GM23338 (cell line): ENCODE measurements around the gene KAZN. TPM values are rescaled to one million over a fixed set of nuclear protein-coding genes. Genes with fewer than 3 reads are reported as not detected.

Source experiments
- ATAC-seq: fragments of 200-7000 bp; cut with Tn5 transposase; 3 replicates; pipeline ENCODE4 v1.9.1; 2020
- DNase-seq: peaks from one replicate; pipeline ENCODE4 v3.0.0-alpha.2; 2015; ENCODE audit warnings: low spot score
- H2AFZ ChIP-seq: fragments of 200-600 bp; sonication (generic); 2 replicates; pipeline ENCODE4 v1.8.0; 2016; ENCODE audit warnings: antibody characterized with exemption, mild to moderate bottlenecking, moderate library complexity
- H3F3A ChIP-seq: fragments of 200-600 bp; sonication (generic); replicated peaks from 2 replicates; pipeline ENCODE4 v1.8.0; 2017; ENCODE audit warnings: antibody characterized with exemption, mixed run types, low read depth
- H3K27ac ChIP-seq: fragments of 200-600 bp; sonication (generic); 2 replicates; pipeline ENCODE4 v1.6.1; 2016; ENCODE audit warnings: low read depth
- H3K27me3 ChIP-seq: fragments of 200-600 bp; sonication (generic); 2 replicates; pipeline ENCODE4 v1.8.0; 2016; ENCODE audit warnings: mild to moderate bottlenecking, mixed run types, moderate library complexity; ENCODE audit not compliant: insufficient read depth
- H3K36me3 ChIP-seq: fragments of 200-600 bp; sonication (generic); 2 replicates; pipeline ENCODE4 v1.8.0; 2016; ENCODE audit warnings: mild to moderate bottlenecking; ENCODE audit not compliant: insufficient read depth
- H3K4me1 ChIP-seq: fragments of 200-600 bp; sonication (generic); 2 replicates; pipeline ENCODE4 v1.8.0; 2016; ENCODE audit warnings: mild to moderate bottlenecking, moderate library complexity; ENCODE audit not compliant: insufficient read depth
- H3K4me2 ChIP-seq: fragments of 200-600 bp; sonication (generic); 2 replicates; pipeline ENCODE4 v1.7.1; 2017; ENCODE audit warnings: mixed run types
- H3K4me3 ChIP-seq: fragments of 200-600 bp; sonication (generic); 2 replicates; pipeline ENCODE4 v1.6.1; 2016; ENCODE audit warnings: mixed run types
- H3K79me2 ChIP-seq: fragments of 200-600 bp; sonication (generic); replicated peaks from 2 replicates; pipeline ENCODE4 v1.8.0; 2017; ENCODE audit warnings: mild to moderate bottlenecking; ENCODE audit not compliant: insufficient read depth
- H3K9me2 ChIP-seq: fragments of 200-600 bp; sonication (generic); 2 replicates; pipeline ENCODE4 v1.8.0; 2017; ENCODE audit not compliant: insufficient read depth
- H4K20me1 ChIP-seq: fragments of 200-600 bp; sonication (generic); replicated peaks from 2 replicates; pipeline ENCODE4 v1.8.0; 2017; ENCODE audit warnings: mild to moderate bottlenecking; ENCODE audit not compliant: insufficient read depth
- H3K27ac Mint-ChIP-seq: 2 replicates; pipeline ENCODE4 v1.8.0; 2020; ENCODE audit warnings: inconsistent platforms, mild to moderate bottlenecking, moderate library complexity, mixed read lengths
- H3K27me3 Mint-ChIP-seq: 3 replicates; pipeline ENCODE4 v1.8.0; 2022; ENCODE audit warnings: low read depth, mild to moderate bottlenecking, moderate library complexity, mixed read lengths, inconsistent platforms; ENCODE audit not compliant: insufficient read depth, poor library complexity
- H3K36me3 Mint-ChIP-seq: 3 replicates; pipeline ENCODE4 v1.8.0; 2021; ENCODE audit warnings: low read depth, mild to moderate bottlenecking, inconsistent platforms, moderate library complexity, mixed read lengths
- H3K4me1 Mint-ChIP-seq: 3 replicates; pipeline ENCODE4 v1.8.0; 2020; ENCODE audit warnings: mild to moderate bottlenecking, inconsistent platforms, mixed read lengths
- H3K4me3 Mint-ChIP-seq: 3 replicates; pipeline ENCODE4 v1.8.0; 2021; ENCODE audit warnings: moderate library complexity, mild to moderate bottlenecking, inconsistent platforms, mixed read lengths
- H3K9me3 Mint-ChIP-seq: 3 replicates; pipeline ENCODE4 v1.8.0; 2020; ENCODE audit warnings: moderate library complexity, mild to moderate bottlenecking, inconsistent platforms, mixed read lengths
- CTCF ChIP-seq, 2 experiments: fragments of 200-600 bp in 1 of 2; sonication (generic) in 1 of 2; conservative IDR thresholded peaks; 2 replicates each; pipeline versions ENCODE4 v1.5.1 to v1.6.1; 2016 to 2017; ENCODE audit warnings: antibody characterized with exemption in 2 of 2, low read depth in 2 of 2, mild to moderate bottlenecking in 2 of 2, moderate library complexity in 1 of 2
- EZH2 ChIP-seq: fragments of 200-600 bp; sonication (generic); IDR thresholded peaks from one replicate; pipeline ENCODE4 v1.8.0; 2017; ENCODE audit warnings: antibody characterized with exemption, mild to moderate bottlenecking, low read depth; ENCODE audit not compliant: unreplicated experiment
- EZH2phosphoT487 ChIP-seq: fragments of 200-600 bp; sonication (generic); IDR thresholded peaks from one replicate; pipeline ENCODE4 v1.8.1; 2018; ENCODE audit warnings: antibody characterized with exemption; ENCODE audit not compliant: unreplicated experiment
- JUNB ChIP-seq: IDR thresholded peaks from one replicate; pipeline ENCODE4 v1.6.1; 2016; ENCODE audit warnings: antibody characterized with exemption; ENCODE audit not compliant: unreplicated experiment
- POLR2AphosphoS5 ChIP-seq: IDR thresholded peaks from 2 replicates; pipeline ENCODE4 v1.6.1; 2016; ENCODE audit warnings: antibody characterized with exemption, low read depth
- REST ChIP-seq: IDR thresholded peaks from one replicate; pipeline ENCODE4 v1.6.1; 2018; ENCODE audit warnings: antibody characterized with exemption; ENCODE audit not compliant: unreplicated experiment
- STAT1 ChIP-seq: IDR thresholded peaks from one replicate; pipeline ENCODE4 v1.6.1; 2016; ENCODE audit warnings: antibody characterized with exemption; ENCODE audit not compliant: unreplicated experiment
- ZNF331 ChIP-seq: fragments of 250-450 bp; sonication (Bioruptor Pico); IDR thresholded peaks from 2 replicates; pipeline ENCODE4 v1.5.0; 2020; ENCODE audit warnings: low read depth, mild to moderate bottlenecking, moderate library complexity
- ZNF462 ChIP-seq: fragments of 250-450 bp; sonication (Bioruptor Pico); IDR thresholded peaks from 2 replicates; pipeline ENCODE4 v1.5.0; 2020; ENCODE audit warnings: mild to moderate bottlenecking, moderate library complexity
- polyA plus RNA-seq: library from polyadenylated mRNA; unstranded; fragments of >200 nt; fragmentation: Nextera tagmentation; extraction: Ambion mirVana; gene quantifications from 2 replicates; pipeline ENCODE4 v1.2.1, GENCODE V29; 2016
- total RNA-seq: library from RNA; depleted of rRNA; stranded (reverse); fragments of >200 nt; shearing (Covaris generic); gene quantifications from 2 replicates; pipeline ENCODE4 v1.2.3, GENCODE V29; 2014
- TF ChIP-seq, protein P1 (sequence below): IDR thresholded peaks from 2 replicates; pipeline ENCODE4 v1.6.1; 2016; ENCODE audit warnings: antibody characterized with exemption

Gene KAZN
- total and polyA plus RNA-seq, 2 experiments from 2014 or later: 9.9 to 15.0 TPM

DNA sequence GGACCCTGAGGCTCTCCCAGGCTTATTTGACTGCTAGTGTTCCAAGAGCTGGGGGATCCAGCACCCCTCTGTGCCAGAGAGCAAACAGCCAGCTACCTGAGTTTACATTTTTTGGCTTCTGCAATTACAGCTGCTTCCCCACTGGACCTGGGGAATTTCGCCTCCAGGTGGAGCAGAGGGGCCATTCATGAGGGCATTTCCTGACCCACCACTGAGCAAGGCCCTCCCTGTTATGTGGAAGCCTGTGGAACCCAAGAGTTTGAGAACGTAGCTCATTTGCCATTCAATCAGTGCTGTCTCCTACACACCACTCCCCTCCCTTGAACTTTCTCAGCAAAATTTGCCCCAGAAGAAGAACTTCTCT lies 512.4 kb downstream of the KAZN start (continued):
- TF ChIP-seq CTCF (conservative IDR thresholded peaks at IDR 0.05; ENCODE audit: low read depth in 2 of 2): peak; percentile 60 to 69
- TF ChIP-seq, protein P1, sequence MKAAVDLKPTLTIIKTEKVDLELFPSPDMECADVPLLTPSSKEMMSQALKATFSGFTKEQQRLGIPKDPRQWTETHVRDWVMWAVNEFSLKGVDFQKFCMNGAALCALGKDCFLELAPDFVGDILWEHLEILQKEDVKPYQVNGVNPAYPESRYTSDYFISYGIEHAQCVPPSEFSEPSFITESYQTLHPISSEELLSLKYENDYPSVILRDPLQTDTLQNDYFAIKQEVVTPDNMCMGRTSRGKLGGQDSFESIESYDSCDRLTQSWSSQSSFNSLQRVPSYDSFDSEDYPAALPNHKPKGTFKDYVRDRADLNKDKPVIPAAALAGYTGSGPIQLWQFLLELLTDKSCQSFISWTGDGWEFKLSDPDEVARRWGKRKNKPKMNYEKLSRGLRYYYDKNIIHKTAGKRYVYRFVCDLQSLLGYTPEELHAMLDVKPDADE: no peak
- no peak for TF ChIP-seq JUNB

DNA sequence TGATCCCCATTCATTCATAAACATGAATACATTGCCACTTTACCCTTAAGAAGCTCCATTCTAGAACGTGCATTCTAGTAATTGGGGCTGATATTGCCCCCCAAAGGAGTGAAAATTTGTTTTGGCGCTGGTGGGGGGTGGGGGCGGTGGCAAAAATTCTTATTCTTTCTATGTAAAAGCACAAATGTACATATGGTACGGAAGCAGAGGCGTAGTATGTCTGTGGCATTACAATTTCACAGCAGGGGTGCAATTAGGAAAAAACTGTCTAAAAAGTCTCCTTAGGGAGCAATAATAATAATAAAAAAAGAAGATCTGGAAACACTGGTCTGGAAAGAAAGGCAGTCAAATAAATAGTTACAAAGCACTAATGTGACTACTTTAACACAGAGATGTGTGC lies 514.7 kb downstream of the KAZN start:
- H3K4me2 ChIP-seq: no peak overlapping the region
- H3F3A ChIP-seq: peaks cover 6% of the 10 kb centered on the region; the same call in 1 of the 2 replicates
- H3K27ac Mint-ChIP-seq: no peak overlapping the region
- no peak overlapping the region for H3K4me3 Mint-ChIP-seq
- peaks cover 12% of the 10 kb centered on the region for H3K27me3 Mint-ChIP-seq
- H3K4me3 ChIP-seq: no peak overlapping the region
- DNase-seq: no peak
- H3K9me2 ChIP-seq: no peaks in the 10 kb centered on the region
- H4K20me1 ChIP-seq: no peaks in the 10 kb centered on the region
- H3K36me3 ChIP-seq: no peaks in the 10 kb centered on the region
- ATAC-seq: no peak
- peak overlapping the region; percentile 86; the same call in 1 of the 2 replicates for H2AFZ ChIP-seq
- no peaks in the 10 kb centered on the region for H3K79me2 ChIP-seq
- no peaks in the 10 kb centered on the region for H3K9me3 Mint-ChIP-seq
- H3K27ac ChIP-seq: no peak overlapping the region
- peaks cover 30% of the 10 kb centered on the region for H3K4me1 Mint-ChIP-seq
- H3K27me3 ChIP-seq: no peaks in the 10 kb centered on the region
- peaks cover 16% of the 10 kb centered on the region for H3K4me1 ChIP-seq
- H3K36me3 Mint-ChIP-seq: no peaks in the 10 kb centered on the region
- TF ChIP-seq ZNF462 (no peak), EZH2 (no peak), POLR2AphosphoS5 (no peak), STAT1 (no peak), CTCF (conservative IDR thresholded peaks at IDR 0.05; ENCODE audit: low read depth in 2 of 2) (no peak), EZH2phosphoT487 (no peak), REST (no peak), JUNB (no peak), ZNF331 (CRISPR knock-in tag) (no peak)
